Fibroblast of lung (primary cell): ENCODE data around the gene GJA5. TPM values are rescaled to one million over a fixed set of nuclear protein-coding genes. Genes with fewer than 3 reads are reported as not detected.

ENCODE experiments used
- DNase-seq, 2 donors: peaks; one replicate each; pipeline versions ENCODE4 v3.0.0 to v3.0.0-alpha.2; 2010; ENCODE audit warnings: low read depth in 2 of 2
- H2AFZ ChIP-seq: 2 replicates; pipeline ENCODE4 v1.5.1; 2012; ENCODE audit warnings: low read length, control low read depth, inconsistent platforms
- H3K27ac ChIP-seq: 2 replicates; pipeline ENCODE4 v1.5.1; 2011; ENCODE audit warnings: low read length, control low read depth; ENCODE audit not compliant: insufficient read depth
- H3K27me3 ChIP-seq: 2 replicates; pipeline ENCODE4 v1.5.1; 2011; ENCODE audit warnings: mild to moderate bottlenecking, low read length; ENCODE audit not compliant: control insufficient read depth, insufficient read depth
- H3K36me3 ChIP-seq: 2 replicates; pipeline ENCODE4 v1.5.1; 2011; ENCODE audit warnings: low read length; ENCODE audit not compliant: control insufficient read depth, insufficient read depth
- H3K4me1 ChIP-seq: 2 replicates; pipeline ENCODE4 v1.5.1; 2011; ENCODE audit warnings: low read length; ENCODE audit not compliant: control insufficient read depth, insufficient read depth; ENCODE audit errors: extremely low read depth
- H3K4me2 ChIP-seq: 2 replicates; pipeline ENCODE4 v1.5.1; 2011; ENCODE audit warnings: low read length, control low read depth; ENCODE audit not compliant: insufficient read depth; ENCODE audit errors: extremely low read depth
- H3K4me3 ChIP-seq, 4 experiments: fragments of 200-600 bp in 1 of 4; sonication (generic) in 1 of 4; replicated peaks in 1 of 4; 2 replicates each; pipeline ENCODE4 v1.5.1; 2011 to 2016; ENCODE audit warnings: low read length in 4 of 4, low read depth in 3 of 4, mild to moderate bottlenecking in 3 of 4, control low read depth in 2 of 4, inconsistent platforms in 1 of 4, mixed read lengths in 1 of 4; ENCODE audit not compliant: insufficient read depth in 1 of 4; ENCODE audit errors: control extremely low read depth in 1 of 4
- H3K79me2 ChIP-seq: 2 replicates; pipeline ENCODE4 v1.5.1; 2012; ENCODE audit warnings: mild to moderate bottlenecking, low read length, inconsistent platforms; ENCODE audit not compliant: control insufficient read depth, insufficient read depth
- H3K9ac ChIP-seq: 2 replicates; pipeline ENCODE4 v1.5.1; 2011; ENCODE audit warnings: mild to moderate bottlenecking, low read length, control low read depth; ENCODE audit not compliant: insufficient read depth
- H3K9me3 ChIP-seq: 2 replicates; pipeline ENCODE4 v1.5.1; 2012; ENCODE audit warnings: low read depth, low read length; ENCODE audit not compliant: control insufficient read depth, insufficient read depth
- H4K20me1 ChIP-seq: 2 replicates; pipeline ENCODE4 v1.5.1; 2011; ENCODE audit warnings: low read length; ENCODE audit not compliant: control insufficient read depth, insufficient read depth; ENCODE audit errors: extremely low read depth
- CTCF ChIP-seq, 2 donors: IDR thresholded peaks in 1 of 2; conservative IDR thresholded peaks in 1 of 2; 1 replicate in 1 of 2; 2 replicates in 1 of 2; pipeline ENCODE4 v1.5.1; 2011 to 2012; ENCODE audit warnings: low read length in 2 of 2, control low read depth in 1 of 2, inconsistent platforms in 1 of 2, low read depth in 1 of 2, mild to moderate bottlenecking in 1 of 2
- EZH2 ChIP-seq: IDR thresholded peaks from 2 replicates; pipeline ENCODE4 v1.5.1; 2012; ENCODE audit warnings: low read length, control low read depth, mild to moderate bottlenecking; ENCODE audit errors: missing control alignments
- polyA plus RNA-seq, 2 donors: library from polyadenylated mRNA; depleted of rRNA in 1 of 2; stranded (reverse) in 1 of 2; unstranded in 1 of 2; fragments of >200 nt; gene quantifications; 2 replicates each; pipeline ENCODE4 v1.2.1, GENCODE V29; 2011 to 2012; ENCODE audit warnings: missing spikeins in 1 of 2
- total RNA-seq: library from RNA; depleted of rRNA; stranded (reverse); fragments of >200 nt; gene quantifications from 2 replicates; pipeline ENCODE4 v1.2.1, GENCODE V29; 2014

GJA5 gene
- total and polyA plus RNA-seq, 2 donors (not counting 1 experiment from before 2014, with no cell fraction given) = 0.14 TPM; not detected in 1

GRCh38 chr1:147738739-147739476, 21.5 kb downstream of the GJA5 start:
- Histone ChIP-seq H3K4me1 (no peaks in the 10 kb centered on the region), H4K20me1 (no peaks in the 10 kb centered on the region), H3K36me3 (no peaks in the 10 kb centered on the region), H3K9ac (no peak overlapping the region), H3K79me2 (no peaks in the 10 kb centered on the region), H3K9me3 (no peaks in the 10 kb centered on the region), H3K4me3 (no peak overlapping the region), H3K27ac (no peak overlapping the region), H3K27me3 (no peaks in the 10 kb centered on the region), H3K4me2 (no peak overlapping the region), H2AFZ (no peak overlapping the region)
- DNase-seq = no peak
- TF ChIP-seq CTCF (conservative IDR thresholded peaks at IDR 0.05 in 1 of 2, IDR thresholded peaks at IDR 0.05 in 1 of 2; ENCODE audit: low read depth in 1 of 2, low read length in 2 of 2) (no peak), EZH2 (no peak)

GRCh38 chr1:147738129-147738528, 22.3 kb downstream of the GJA5 start:
- H3K27me3 ChIP-seq = no peaks in the 10 kb centered on the region
- TF ChIP-seq CTCF (conservative IDR thresholded peaks at IDR 0.05 in 1 of 2, IDR thresholded peaks at IDR 0.05 in 1 of 2; ENCODE audit: low read depth in 1 of 2, low read length in 2 of 2) (no peak), EZH2 (no peak)
- no peak overlapping the region for H3K9ac ChIP-seq
- H4K20me1 ChIP-seq = no peaks in the 10 kb centered on the region
- H3K79me2 ChIP-seq = no peaks in the 10 kb centered on the region
- H3K27ac ChIP-seq = no peak overlapping the region
- no peaks in the 10 kb centered on the region for H3K9me3 ChIP-seq
- H3K4me1 ChIP-seq = no peaks in the 10 kb centered on the region
- no peak overlapping the region for H3K4me2 ChIP-seq
- no peak overlapping the region for H3K4me3 ChIP-seq
- H3K36me3 ChIP-seq = no peaks in the 10 kb centered on the region
- DNase-seq = no peak
- no peak overlapping the region for H2AFZ ChIP-seq

- Histone ChIP-seq H3K9ac (no peak overlapping the region), H3K4me1 (no peaks in the 10 kb centered on the region), H3K79me2 (no peaks in the 10 kb centered on the region), H3K27me3 (no peaks in the 10 kb centered on the region), H2AFZ (no peak overlapping the region), H4K20me1 (no peaks in the 10 kb centered on the region), H3K4me3 (no peak overlapping the region), H3K9me3 (no peaks in the 10 kb centered on the region), H3K27ac (no peak overlapping the region), H3K4me2 (no peak overlapping the region), H3K36me3 (no peaks in the 10 kb centered on the region)
- TF ChIP-seq EZH2 (no peak), CTCF (conservative IDR thresholded peaks at IDR 0.05 in 1 of 2, IDR thresholded peaks at IDR 0.05 in 1 of 2; ENCODE audit: low read depth in 1 of 2, low read length in 2 of 2) (no peak)
- no peak for DNase-seq
Measured at GRCh38 chr1:147736883-147737282, 23.5 kb downstream of the GJA5 start.
